ENCODE measurements around the gene CXCL5. TPM values are rescaled to one million over a fixed set of nuclear protein-coding genes. Genes with fewer than 3 reads are reported as not detected.

Gene CXCL5
- total and polyA plus RNA-seq, 2 of the 13 experiments (the other 11 are each of a cell fraction or from before 2014, with no cell fraction given) = not detected

- no peak for ATAC-seq
- intact Hi-C loops (cut with micrococcal nuclease; ENCODE audit: unreplicated experiment) = no loop called here
- CTCF ChIA-PET (ENCODE audit: low intra/inter-chr PET ratio, low total read pairs) = no interaction called here
- TF ChIP-seq HIC2 (CRISPR knock-in tag; IDR thresholded peaks at IDR 0.05; ENCODE audit: low read depth) (no peak), ATF6 (CRISPR knock-in tag; conservative IDR thresholded peaks at IDR 0.05) (no peak), ATF3 (CRISPR knock-in tag; IDR thresholded peaks at IDR 0.05) (no peak), SMAD3 (CRISPR knock-in tag; IDR thresholded peaks at IDR 0.05) (no peak), ZNF343 (CRISPR knock-in tag; IDR thresholded peaks at IDR 0.05) (no peak), ZNF740 (CRISPR knock-in tag; IDR thresholded peaks at IDR 0.05) (no peak), ZNF576 (CRISPR knock-in tag; IDR thresholded peaks at IDR 0.05) (no peak), ARNTL (CRISPR knock-in tag; IDR thresholded peaks at IDR 0.05) (no peak), ZNF850 (CRISPR knock-in tag; conservative IDR thresholded peaks at IDR 0.05) (no peak), ZNF432 (CRISPR knock-in tag; IDR thresholded peaks at IDR 0.05; ENCODE audit: borderline replicate concordance) (no peak), ZC3H4 (CRISPR knock-in tag; IDR thresholded peaks at IDR 0.05; ENCODE audit: borderline replicate concordance) (no peak), ZNF513 (CRISPR knock-in tag; conservative IDR thresholded peaks at IDR 0.05) (no peak), HCFC1 (IDR thresholded peaks at IDR 0.05; ENCODE audit: low read depth, low read length) (no peak), SMARCC2 (IDR thresholded peaks at IDR 0.05) (no peak), NCOA2 (CRISPR knock-in tag; IDR thresholded peaks at IDR 0.05) (no peak), TCF7 (IDR thresholded peaks at IDR 0.05; ENCODE audit: low read depth) (no peak), ZNF44 (CRISPR knock-in tag; IDR thresholded peaks at IDR 0.05) (no peak), FOXJ3 (CRISPR knock-in tag; IDR thresholded peaks at IDR 0.05; ENCODE audit: borderline replicate concordance) (no peak), ZNF143 (CRISPR knock-in tag; IDR thresholded peaks at IDR 0.05) (no peak)
Observed at GRCh38 chr4:73947239-73947985, 51.1 kb downstream of the CXCL5 start.

More at GRCh38 chr4:73947239-73947985, 51.1 kb downstream of the CXCL5 start:
- Histone ChIP-seq H3K9ac (ENCODE audit: insufficient read depth, low read depth, low read length) (no peak overlapping the region), H4K20me1 (ENCODE audit: insufficient read depth, low read length) (no peaks in the 10 kb centered on the region), H2AFZ (ENCODE audit: low read length) (no peak overlapping the region), H3K27ac (ENCODE audit: extremely low read length, insufficient read depth, low read length) (no peak overlapping the region), H3K9me3 (ENCODE audit: low read length) (no peaks in the 10 kb centered on the region), H3K79me2 (ENCODE audit: insufficient read depth, low read length) (no peaks in the 10 kb centered on the region), H3K4me1 (ENCODE audit: insufficient read depth, low read length) (no peaks in the 10 kb centered on the region), H3K27me3 (ENCODE audit: control insufficient read depth in 1 of 2, insufficient read depth in 2 of 2, low read length in 2 of 2) (peaks cover 0 to 9% of the 10 kb centered on the region in 2 experiments; a peak in 3 of 5 replicates), H3K36me3 (replicated peaks in 1 of 2; ENCODE audit: control insufficient read depth in 1 of 2, insufficient read depth in 2 of 2, low read length in 2 of 2) (no peaks in the 10 kb centered on the region), H3K4me2 (ENCODE audit: low read depth, low read length) (no peak overlapping the region), H3K4me3 (replicated peaks in 1 of 3; ENCODE audit: insufficient read depth in 1 of 3, low read depth in 2 of 3, low read length in 3 of 3) (no peak overlapping the region)
- FAIRE-seq (no peak), DNase-seq (ENCODE audit: low spot score) (no peak)
- WGBS (ENCODE audit: low lambda C conversion rate) = 2% methylated on average over 3 of the region's 3 CpGs
- in situ Hi-C loops (cut with HindIII; ENCODE audit: extremely low pct_ligation_motif_present, low pct_unique_long_range_greater_than_20kb) = no loop called here
- BruUV-seq (replicated peaks) = no TSS peak
- POLR2A ChIA-PET = no interaction called here
